Hematopoietic multipotent progenitor cell (in vitro differentiated cells): Measurements from ENCODE around the gene INTS3. TPM values are rescaled to one million over a fixed set of nuclear protein-coding genes. Genes with fewer than 3 reads are reported as not detected.
A peak's percentile ranks its signal among the peaks of the same experiment; 100 is the strongest.

Experiments used
- DNase-seq, 3 donors: peaks; one replicate each; pipeline ENCODE4 v3.0.0-alpha.2; 2011 to 2015; ENCODE audit warnings: low read depth in 2 of 3, low spot score in 2 of 3
- total RNA-seq: library from RNA; depleted of rRNA; stranded (reverse); fragments of >200 nt; gene quantifications from one replicate; pipeline ENCODE4 v1.2.3, GENCODE V29; 2012

INTS3 gene
- 57.4 TPM for total RNA-seq

DNA sequence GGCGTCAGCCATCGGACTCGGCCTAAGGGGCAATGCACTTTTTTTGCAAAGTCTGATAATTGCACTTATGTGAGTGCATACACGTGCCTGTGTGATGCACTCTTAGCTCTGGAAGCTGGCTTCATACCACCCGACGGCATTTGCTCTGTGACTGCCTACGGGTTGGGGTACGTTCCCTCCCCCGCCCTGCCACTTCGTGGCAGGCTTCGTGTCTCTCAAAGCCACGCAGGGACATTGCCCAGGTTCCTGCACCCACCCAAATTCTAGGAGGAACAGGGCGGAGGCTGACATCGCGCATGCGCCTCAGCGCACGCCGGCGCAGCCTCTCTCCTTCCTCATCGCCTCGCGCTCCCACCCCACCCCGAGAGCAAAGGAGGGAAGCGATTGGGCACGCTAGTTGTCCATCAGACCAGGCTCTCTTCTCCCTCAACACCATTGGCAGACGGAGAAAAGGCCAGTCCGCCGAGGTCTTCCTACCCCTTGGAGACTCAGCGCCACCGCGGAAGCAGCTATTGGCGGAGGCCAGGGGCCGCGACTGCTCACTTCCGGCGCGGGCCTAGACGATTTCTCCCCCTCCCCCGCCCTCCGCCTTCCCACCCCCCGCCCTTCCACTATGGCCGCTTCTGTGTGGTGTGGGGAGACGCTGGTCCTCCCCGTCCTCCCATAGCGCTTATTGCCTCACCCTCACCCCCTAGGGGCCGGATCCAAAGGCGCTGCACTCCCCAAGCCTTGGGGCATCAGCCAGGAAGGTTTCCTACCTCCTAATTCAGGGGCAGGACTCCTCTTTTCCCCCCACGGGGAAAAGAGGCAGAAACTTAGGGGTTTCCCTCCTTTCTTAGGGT, at the start of gene INTS3:
INTS3 (plus strand) TSS at position 588 of the 842 bp plus-strand sequence. CDS start 585 bp downstream, outside the sequence.
- peak; percentile 92 to 100 (median 100) for DNase-seq

GRCh38 chr1:153678519-153679336, 49.1 kb upstream of the INTS3 start, which contains the start of gene NPR1:
TSS of gene NPR1 (plus strand) at chr1:153678688. CDS start at chr1:153679109, 421 bp downstream.
- peak in 1 of 3 donors; percentile 15 for DNase-seq

- peak in 1 of 3 donors; percentile 43 for DNase-seq
Measured at GRCh38 chr1:153679337-153680119, 48.3 kb upstream of the INTS3 start.

DNA sequence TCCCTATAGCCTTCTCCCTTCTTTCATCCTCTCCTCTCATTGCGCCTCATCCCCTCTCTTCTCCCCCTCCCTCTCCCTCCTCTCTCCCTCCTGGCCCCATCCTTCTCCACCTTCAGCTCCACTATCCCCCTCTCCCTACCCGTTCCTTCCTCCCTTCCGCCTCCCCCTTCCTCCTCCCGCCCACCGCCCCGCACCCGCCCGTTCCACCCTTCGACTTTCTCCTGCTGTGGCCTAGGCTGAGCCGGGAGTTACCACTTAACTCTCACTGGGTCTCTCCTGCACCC, 47.8 kb upstream of the INTS3 start:
- no peak for DNase-seq

- no peak for DNase-seq
Measured at GRCh38 chr1:153682730-153683129, 45.1 kb upstream of the INTS3 start.

DNA sequence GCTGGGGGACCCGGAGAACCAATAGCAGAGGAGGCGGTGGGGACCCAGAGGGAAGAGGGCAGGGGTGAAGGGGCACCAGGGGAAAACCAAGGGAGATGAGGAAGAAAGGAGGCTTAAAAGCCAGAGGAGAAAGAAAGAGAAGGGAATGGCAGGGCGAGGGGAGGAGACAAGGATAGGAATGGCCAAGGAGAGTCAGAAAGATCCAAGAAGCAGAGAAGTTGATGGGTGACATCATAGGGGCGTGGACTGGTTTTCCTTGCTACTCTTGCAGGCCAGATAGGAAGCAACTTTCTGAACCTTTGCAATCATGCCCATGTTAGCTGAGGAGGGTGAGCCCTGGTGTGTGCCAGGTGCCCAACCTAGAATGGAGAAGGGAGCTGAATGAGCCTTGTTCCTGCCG, 44.0 kb upstream of the INTS3 start:
- DNase-seq: no peak

DNA sequence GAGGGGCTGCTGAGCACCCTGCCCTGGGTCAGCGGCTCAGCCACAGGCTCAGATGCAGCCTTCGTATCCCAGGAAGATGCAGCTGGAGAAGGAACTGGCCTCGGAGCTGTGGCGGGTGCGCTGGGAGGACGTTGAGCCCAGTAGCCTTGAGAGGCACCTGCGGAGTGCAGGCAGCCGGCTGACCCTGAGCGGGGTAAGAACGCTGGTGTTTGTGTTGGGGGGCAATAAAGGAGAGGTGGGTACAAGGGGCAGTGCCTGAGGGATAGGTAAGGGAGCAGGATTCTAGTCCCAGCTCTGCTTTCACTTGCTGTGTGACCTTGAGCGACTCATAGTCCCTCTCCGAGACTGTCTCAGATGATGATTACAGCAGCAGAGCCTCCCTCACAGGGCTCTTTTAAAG, 43.0 kb upstream of the INTS3 start:
- no peak for DNase-seq

GRCh38 chr1:153685544-153686340, 42.1 kb upstream of the INTS3 start:
- no peak for DNase-seq

- DNase-seq: no peak
Measured at GRCh38 chr1:153687346-153688125, 40.3 kb upstream of the INTS3 start.

- no peak for DNase-seq
Measured at GRCh38 chr1:153688276-153688675, 39.6 kb upstream of the INTS3 start.

DNA sequence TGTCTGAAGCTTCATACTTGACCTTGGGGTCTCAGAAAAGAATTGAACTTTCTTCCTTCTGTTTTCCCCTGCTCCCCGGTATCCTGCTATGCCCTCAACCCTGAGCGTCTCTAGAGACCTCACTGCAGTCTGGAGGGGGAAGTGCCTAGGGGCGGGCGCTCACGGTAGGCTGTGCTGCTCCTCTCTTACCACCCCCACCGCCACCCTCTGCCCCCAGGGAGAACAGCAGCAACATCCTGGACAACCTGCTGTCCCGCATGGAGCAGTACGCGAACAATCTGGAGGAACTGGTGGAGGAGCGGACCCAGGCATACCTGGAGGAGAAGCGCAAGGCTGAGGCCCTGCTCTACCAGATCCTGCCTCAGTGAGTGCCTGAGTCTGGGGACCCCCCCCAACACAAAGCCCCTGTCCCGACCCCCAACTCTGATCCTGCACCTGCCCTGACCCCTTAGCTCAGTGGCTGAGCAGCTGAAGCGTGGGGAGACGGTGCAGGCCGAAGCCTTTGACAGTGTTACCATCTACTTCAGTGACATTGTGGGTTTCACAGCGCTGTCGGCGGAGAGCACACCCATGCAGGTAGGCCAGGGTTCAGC, 39.0 kb upstream of the INTS3 start:
- DNase-seq: no peak

- no peak for DNase-seq
Measured at GRCh38 chr1:153693466-153693865, 34.4 kb upstream of the INTS3 start.

DNA sequence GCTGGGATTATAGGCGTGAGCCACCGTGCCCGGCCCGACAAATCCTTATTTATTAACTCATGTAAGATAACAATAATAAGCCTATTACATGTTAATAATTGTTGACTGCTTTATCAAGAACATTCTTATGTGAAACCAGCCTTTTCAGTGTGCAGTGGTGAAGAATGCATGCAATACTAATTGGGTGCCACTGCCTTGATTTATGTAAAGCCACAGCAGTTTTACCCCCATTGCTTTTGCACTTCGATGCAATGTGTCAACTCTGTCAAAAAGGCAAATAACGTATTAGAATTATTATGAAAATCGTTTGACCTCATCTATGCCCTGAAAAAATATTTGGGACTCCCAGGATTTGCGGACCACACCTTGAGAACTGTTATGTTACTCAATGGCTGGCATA, 31.1 kb upstream of the INTS3 start:
- no peak for DNase-seq

GRCh38 chr1:153697191-153698019, 30.4 kb upstream of the INTS3 start:
- DNase-seq: peak in 1 of 3 donors; percentile 18

DNA sequence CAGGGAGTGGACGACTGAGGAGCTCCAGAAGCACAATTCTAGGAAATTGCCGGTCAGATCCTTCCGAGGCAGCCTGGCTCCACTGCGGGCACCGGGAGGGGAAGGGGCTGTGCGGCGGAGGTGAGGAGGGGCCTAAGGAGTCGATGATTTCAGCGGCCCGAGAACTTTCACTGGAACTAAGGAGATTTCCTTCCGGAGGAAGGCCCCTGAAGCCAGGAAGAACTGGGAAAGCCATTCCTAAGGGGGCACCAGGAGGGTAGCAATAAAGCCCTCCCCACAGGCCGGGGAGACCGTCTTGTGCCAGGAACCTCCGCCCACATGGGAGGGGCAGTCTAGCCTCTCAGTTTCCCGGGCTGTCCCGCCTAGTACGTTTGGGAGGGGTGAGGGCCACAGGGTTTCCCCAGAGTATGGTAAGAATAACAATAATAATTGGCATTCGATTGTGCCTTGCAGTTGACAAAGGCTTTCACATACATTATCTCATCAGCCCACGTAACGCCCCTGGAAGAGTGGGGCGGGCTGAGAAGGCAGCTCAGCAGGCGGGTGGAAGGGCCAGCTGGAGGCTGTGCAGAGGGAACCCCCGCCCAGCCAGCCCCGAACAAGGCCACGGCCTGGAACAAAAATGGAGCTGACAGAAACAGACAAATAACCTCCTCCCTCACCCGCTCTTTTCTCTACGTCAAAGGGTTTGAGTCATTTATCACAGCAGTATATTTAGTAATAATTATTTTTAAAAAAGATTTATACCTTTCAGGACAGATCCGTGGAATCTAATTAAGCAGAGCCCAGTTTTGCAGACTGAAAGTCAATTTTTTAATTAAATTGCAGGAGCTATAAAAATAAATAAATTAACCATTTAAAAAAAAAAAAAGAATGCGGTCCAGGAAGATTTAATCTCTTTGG, 29.6 kb upstream of the INTS3 start:
- peak in 2 of 3 donors; percentile 39 to 69 for DNase-seq

GRCh38 chr1:153698923-153699714, 28.7 kb upstream of the INTS3 start:
- DNase-seq: no peak
